Left colon (tissue), 2 donors: Measurements from ENCODE around the gene NDUFV1. TPM values are rescaled to one million over a fixed set of nuclear protein-coding genes. Genes with fewer than 3 reads are reported as not detected.
"Not testable (repeated sequence)": the region's sequence is repeated elsewhere in the genome, so short reads cannot be mapped to it uniquely, and the experiment has no call there.

ENCODE experiments used
- ATAC-seq: fragments of 200-7000 bp; cut with Tn5 transposase; one replicate; pipeline ENCODE4 v1.9.1; 2020; ENCODE audit warnings: mild to moderate bottlenecking, moderate library complexity
- DNase-seq, 2 donors: peaks; one replicate each; pipeline ENCODE4 v3.0.0-alpha.2; 2020
- intact Hi-C, 2 donors: fragments of 100-400 bp; cut with DNase I in 1 of 2; cut with micrococcal nuclease in 1 of 2; formaldehyde crosslinking; loops; one replicate each; pipeline versions ENCODE4 v1.11.2 to v1.14.0; 2022; cut with DNase I, micrococcal nuclease
- total RNA-seq, 2 donors: library from RNA; stranded (reverse); fragmentation: NEBNext Ultra II Directional; extraction: Animal tissue kit (Norgen Biotek cat#: 25700); gene quantifications; one replicate each; pipeline ENCODE4 v1.2.1, GENCODE V29; 2021
- donor health status: DM: no; HTN: no; CAD: no.
- donor health status: DM: yes; HTN: yes; CAD: no.

NDUFV1 gene
- total RNA-seq, 2 donors from 2014 or later = 292 to 377 TPM

DNA sequence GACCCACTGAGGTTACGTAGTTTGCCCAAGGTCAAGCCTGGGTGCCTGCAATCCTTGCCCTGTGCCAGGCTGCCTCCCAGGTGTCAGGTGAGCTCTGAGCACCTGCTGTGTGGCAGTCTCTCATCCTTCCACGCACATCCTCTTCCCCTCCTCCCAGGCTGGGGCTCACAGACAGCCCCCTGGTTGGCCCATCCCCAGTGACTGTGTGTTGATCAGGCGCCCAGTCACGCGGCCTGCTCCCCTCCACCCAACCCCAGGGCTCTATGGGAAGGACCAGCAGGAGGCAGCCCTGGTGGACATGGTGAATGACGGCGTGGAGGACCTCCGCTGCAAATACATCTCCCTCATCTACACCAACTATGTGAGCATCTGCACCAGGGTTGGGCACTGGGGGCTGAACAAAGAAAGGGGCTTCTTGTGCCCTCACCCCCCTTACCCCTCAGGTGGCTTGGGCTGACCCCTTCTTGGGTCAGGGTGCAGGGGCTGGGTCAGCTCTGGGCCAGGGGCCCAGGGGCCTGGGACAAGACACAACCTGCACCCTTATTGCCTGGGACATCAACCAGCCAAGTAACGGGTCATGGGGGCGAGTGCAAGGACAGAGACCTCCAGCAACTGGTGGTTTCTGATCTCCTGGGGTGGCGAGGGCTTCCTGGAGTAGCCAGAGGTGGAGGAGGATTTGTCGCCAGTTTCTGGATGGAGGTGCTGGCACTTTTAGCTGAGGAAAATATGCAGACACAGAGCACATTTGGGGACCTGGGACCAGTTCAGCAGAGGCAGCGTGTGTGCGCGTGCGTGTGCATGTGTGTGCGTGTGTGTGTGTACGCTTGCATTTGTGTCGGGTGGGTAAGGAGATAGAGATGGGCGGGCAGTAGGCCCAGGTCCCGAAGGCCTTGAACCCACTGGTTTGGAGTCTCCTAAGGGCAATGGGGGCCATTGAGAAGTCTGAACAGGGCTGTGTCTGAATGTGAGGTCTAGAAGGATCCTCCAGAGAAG, 21.6 kb upstream of the NDUFV1 start:
- no peak for DNase-seq
- no peak for ATAC-seq
- intact Hi-C loops = no loop called here

DNA sequence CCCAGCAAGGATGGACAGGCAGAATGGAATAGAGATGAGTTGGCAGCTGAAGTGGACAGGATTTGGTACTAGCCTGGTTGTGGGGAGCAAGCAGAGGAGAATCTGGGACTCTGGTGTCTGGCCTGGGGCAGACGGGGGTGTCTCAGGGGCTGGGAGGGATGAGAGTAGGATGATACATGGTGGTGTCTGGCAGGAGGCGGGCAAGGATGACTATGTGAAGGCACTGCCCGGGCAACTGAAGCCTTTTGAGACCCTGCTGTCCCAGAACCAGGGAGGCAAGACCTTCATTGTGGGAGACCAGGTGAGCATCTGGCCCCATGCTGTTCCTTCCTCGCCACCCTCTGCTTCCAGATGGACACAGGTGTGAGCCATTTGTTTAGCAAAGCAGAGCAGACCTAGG, 20.8 kb upstream of the NDUFV1 start:
- ATAC-seq (no peak), DNase-seq (no peak)
- intact Hi-C loops = no loop called here

DNA sequence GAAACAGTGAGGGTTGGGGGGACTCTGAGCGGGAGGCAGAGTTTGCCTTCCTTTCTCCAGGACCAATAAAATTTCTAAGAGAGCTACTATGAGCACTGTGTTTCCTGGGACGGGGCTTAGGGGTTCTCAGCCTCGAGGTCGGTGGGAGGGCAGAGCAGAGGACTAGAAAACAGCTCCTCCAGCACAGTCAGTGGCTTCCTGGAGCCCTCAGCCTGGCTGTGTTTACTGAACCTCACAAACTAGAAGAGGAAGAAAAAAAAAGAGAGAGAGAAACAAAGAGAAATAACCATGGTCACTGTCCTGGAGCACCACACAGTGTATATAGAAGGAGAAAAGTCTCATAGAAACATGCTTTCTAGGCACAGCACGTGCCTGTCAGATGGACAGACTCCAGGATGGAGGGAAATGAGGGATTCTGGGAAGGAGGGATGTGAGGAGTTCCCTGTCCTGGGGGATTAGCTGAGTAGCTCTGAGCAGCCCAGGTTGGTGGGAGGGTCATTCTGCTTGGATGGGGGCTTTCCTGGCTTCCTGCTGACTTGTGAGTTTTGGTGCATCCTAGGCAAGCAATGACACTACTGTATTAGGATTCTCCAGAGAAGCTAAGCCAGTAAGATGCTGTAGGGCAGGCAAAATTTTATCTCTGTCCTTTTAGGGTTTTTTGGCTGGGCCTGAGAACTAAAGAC, 20.0 kb upstream of the NDUFV1 start:
- no peak for DNase-seq
- intact Hi-C loops = no loop called here
- no peak for ATAC-seq

DNA sequence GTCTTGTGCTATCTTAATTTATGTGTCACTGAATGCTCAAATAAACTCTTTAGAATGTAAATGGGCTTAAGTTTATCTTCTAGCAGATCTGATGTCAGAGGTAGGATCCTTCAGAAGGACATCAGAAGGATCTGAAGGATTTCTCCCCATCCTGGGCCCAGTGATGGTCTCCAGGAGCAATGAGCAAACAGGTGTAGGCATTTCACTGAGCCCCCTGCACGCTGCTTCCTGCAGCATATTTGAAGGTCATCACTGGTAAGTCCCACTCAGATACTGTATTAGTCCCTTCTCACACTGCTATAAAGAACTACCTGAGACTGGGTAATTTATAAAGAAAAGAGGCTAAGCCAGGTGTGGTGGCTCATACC, 18.6 kb upstream of the NDUFV1 start:
- intact Hi-C loops = no loop called here
- ATAC-seq (no peak), DNase-seq (no peak)

DNA sequence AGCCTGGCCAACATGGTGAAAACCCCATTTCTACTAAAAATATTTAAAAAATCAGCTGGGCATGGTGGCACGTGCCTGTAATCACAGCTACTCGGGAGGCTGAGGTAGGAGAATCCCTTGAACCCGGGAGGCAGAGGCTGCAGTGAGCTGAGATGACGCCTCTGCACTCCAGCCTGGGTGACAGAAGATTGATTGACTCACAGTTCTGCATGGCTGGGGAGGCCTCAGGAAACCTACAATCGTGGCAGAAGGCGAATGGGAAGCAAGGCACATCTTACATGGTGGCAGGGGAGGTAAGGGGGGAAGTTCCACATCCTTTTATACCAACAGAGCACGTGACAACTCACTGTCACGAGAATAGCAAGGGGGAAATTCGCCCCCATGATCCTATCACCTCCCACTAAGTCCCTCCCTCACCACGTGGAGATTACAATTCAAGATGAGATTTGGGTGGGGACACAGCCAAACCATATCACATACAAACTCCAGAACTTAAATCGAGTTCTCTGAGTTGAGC, 17.8 kb upstream of the NDUFV1 start:
- DNase-seq, ATAC-seq, intact Hi-C loops: not testable (repeated sequence)

DNA sequence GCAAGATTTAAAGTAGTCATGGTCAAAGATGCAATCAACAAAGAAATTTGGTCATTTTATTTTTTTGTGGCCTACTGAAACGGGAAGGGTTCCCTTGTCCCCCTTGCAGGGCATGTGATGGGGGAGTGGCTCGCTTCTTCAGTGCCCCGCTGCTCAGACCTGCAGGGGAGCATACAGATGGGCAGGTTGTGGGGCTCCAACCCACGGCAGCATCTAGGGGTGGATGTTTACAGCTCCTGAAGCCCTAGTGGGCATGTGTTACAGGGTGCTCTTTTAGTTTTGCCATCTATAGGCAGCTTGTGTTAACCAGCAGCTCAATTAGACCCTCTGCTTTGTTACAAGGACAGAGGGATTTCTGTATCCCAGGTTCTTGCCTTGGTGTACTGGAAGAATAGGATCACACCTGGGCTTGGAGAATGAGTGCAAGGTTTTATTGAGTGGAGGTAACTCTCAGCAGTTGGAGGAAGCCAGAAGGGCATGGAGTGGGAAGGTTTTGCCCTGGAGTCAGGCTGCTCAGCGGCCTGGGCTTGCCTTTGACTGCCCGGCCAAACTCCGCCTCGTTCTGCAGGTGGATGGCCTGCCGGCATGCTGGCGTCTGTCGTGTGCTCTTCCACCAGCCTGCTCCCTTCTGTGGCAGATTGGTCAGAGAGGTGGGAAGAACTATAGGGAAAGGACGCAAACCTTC, 13.7 kb upstream of the NDUFV1 start:
- ATAC-seq = no peak
- DNase-seq = no peak
- intact Hi-C loops = no loop called here

DNA sequence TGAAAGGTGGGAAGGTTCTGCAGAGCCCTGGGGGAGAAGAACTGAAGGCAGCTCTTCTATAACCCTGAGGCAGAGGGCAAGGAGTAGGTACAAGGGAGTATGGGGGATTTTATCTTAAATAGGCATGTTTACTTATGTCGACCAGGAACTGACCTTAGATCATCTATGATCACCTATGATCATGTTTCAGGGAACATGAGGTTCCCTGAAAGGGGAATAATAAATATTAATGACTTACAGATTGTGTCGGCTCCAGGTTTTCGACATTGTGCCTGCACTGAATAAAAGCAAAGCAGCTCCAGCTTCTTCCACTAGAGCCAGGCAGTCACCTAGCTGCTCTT, 13.2 kb upstream of the NDUFV1 start:
- ATAC-seq (no peak), DNase-seq (no peak)
- intact Hi-C loops = no loop called here

DNA sequence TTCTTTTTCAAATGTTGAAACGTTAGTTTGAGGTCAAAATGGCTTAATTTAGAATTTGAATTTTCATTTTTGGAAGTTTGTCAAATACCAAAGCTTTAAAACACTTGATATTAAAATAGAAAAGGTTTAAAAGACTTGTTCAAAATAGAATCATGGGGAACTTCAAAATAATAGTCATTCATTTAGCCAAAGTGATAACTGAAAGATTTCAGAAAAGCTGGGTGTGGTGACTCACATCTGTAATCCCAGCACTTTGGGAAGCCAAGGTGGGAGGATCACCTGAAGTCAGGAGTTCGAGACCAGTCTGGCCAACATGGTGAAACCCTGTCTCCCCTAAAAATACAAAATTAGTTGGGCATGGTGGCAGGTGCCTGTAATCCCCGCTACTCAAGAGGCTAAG, 12.3 kb upstream of the NDUFV1 start:
- no peak for DNase-seq
- intact Hi-C loops = no loop called here
- ATAC-seq = no peak

DNA sequence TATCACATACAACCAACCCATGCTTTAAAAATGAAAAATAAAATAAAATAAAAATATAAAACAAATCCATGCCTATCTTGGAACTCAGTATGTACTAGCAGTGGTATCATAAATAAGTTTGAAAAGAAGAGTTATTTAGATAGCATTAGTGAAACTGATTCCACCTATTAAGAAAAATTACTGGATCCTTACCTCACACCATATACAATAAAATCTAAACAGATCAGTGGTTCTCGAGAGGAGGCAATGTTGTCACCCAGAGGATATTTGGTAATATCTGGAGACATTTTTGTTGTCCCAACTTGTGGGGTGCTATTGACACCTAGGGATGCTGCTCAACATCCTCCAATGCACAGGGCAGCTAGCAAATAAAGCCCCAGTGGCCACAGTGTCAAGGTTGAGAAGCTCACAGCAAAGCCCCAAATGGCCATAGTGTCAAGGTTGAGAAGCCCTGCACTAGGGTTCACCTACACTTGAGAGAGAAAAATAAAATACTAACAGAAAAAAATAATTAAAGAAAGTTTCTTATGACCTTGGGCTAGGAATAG, 9.9 kb upstream of the NDUFV1 start:
- ATAC-seq (no peak), DNase-seq (no peak)
- intact Hi-C loops = no loop called here

DNA sequence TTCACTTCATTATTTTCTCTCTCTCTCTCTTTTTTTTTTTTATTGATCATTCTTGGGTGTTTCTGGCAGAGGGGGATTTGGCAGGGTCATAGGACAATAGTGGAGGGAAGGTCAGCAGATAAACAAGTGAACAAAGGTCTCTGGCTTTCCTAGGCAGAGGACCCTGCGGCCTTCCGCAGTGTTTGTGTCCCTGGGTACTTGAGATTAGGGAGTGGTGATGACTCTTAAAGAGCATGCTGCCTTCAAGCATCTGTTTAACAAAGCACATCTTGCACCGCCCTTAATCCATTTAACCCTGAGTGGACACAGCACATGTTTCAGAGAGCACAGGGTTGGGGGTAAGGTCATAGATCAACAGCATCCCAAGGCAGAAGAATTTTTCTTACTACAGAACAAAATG, 9.3 kb upstream of the NDUFV1 start:
- intact Hi-C loops, DNase-seq, ATAC-seq: not testable (repeated sequence)

DNA sequence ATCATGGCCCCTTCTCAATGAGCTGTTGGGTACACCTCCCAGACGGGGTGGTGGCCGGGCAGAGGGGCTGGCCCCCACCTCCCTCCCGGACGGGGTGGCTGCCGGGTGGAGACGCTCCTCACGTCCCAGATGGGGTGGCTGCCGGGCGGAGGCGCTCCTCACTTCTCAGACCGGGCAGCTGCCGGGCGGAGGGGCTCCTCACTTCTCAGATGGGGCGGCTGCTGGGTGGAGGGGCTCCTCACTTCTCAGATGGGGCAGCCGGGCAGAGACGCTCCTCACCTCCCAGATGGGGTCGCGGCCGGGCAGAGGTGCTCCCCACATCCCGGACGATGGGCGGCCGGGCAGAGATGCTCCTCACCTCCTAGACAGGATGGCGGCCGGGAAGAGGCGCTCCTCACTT, 8.8 kb upstream of the NDUFV1 start:
- intact Hi-C loops, DNase-seq, ATAC-seq: not testable (repeated sequence)

DNA sequence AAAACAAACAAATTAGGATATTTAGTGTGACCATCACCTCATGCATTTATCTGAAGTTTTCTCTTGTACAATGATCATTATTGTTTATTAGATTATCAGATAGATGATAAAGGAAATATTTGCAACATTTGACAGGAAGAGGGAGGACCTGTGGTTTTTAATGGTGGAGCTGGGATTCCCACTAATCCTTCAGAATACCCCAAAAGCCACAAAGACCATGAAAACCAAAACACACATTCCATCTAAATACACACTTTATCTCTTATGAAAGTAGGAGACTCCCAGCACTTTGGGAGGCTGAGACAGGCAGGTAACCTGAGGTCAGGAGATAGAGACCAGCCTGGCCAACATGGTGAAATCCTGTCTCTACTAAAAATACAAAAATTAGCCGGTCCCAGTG, 7.6 kb upstream of the NDUFV1 start:
- intact Hi-C loops = no loop called here
- ATAC-seq (no peak), DNase-seq (no peak)

DNA sequence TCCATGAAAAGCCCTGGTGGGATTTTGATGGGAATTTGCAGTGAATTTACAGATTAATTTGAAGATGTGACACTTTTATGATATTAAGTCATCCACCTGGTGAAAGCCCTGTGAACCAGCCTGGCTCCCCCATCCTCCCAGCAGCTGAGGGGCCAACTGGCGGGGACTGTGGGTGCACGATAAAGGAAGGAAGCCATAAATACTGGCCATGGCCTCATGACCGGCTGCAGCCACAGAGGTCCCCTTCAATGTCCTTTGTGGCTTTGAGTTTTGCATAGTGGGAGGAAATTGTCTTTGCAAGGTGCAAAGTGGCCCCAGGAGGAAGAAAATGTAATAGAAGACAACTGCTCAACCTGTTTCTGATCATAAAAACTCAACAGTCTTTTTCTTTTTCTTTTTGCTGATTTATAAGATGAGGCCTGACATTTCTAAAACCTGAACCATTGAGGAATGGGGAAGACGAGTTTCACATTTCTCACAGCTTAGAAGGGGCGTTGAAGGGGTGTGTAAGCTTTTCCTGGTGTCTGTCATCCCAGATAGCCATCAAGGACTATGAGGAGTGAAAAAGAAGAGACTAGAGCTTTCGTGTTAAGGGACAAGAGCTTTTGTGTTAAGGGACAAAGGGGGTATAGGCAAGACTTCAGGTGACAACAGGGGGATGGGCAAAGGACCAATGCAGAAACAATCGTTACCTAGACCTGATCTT, 6.3 kb upstream of the NDUFV1 start:
- DNase-seq (no peak), ATAC-seq (no peak)
- intact Hi-C loops = no loop called here

DNA sequence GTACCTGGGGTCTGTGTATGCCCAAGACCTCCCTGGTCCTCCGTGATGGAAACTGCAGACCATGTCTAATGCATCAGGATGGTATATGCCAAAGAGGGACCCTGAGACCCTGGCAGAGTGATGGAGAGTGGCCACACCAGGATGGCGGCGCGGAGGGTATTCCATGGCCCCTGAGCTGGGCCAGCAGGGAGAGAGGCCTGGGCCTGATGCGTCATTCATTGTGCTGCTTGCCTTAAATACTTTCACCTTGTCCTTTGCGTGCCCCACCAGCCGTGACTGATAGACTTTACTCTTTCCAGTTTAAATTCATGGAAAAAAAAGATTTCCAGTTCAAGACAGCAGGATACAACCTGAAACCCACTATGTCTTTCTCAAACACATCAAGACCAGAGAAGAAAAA, 5.6 kb upstream of the NDUFV1 start:
- ATAC-seq = no peak
- DNase-seq = no peak
- intact Hi-C loops = no loop called here

DNA sequence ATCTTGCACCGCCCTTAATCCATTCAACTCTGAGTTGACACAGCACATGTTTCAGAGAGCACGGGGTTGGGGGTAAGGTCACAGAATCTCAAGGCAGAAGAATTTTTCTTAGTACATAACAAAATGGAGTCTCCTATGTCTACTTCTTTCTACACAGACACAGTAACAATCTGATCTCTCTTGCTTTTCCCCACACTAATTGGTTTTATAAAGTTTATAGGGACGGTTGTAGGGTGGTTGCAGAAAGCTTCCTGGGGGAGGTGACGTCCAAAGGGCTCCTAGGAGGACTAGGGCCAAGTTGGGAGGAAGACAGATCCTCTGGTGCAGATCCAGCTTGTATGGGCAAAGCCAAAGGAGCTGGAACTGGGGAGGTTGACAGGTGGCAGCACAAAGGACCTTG, 2.6 kb upstream of the NDUFV1 start:
- ATAC-seq, intact Hi-C loops, DNase-seq: not testable (repeated sequence)

DNA sequence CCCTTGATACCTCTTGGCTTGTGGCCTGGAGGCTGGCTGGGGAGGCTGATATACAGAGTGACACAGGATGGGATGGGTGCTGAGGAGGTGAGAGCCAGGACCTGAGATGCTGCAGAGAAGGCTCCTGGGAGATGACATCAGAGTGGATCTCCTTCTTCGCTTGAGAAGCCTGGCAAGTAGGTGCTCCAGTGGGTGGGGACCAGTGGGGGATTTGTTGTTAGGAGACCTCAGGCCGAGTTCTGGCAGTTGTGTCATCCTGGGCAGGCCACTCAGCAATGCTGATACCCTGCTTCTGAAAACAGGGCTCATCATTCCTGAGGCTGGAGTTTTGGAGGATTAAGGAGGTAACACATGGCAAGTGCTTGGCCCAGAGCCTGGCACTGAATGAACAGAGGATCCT, 1.9 kb upstream of the NDUFV1 start:
- DNase-seq = no peak
- intact Hi-C loops = no loop called here
- no peak for ATAC-seq

DNA sequence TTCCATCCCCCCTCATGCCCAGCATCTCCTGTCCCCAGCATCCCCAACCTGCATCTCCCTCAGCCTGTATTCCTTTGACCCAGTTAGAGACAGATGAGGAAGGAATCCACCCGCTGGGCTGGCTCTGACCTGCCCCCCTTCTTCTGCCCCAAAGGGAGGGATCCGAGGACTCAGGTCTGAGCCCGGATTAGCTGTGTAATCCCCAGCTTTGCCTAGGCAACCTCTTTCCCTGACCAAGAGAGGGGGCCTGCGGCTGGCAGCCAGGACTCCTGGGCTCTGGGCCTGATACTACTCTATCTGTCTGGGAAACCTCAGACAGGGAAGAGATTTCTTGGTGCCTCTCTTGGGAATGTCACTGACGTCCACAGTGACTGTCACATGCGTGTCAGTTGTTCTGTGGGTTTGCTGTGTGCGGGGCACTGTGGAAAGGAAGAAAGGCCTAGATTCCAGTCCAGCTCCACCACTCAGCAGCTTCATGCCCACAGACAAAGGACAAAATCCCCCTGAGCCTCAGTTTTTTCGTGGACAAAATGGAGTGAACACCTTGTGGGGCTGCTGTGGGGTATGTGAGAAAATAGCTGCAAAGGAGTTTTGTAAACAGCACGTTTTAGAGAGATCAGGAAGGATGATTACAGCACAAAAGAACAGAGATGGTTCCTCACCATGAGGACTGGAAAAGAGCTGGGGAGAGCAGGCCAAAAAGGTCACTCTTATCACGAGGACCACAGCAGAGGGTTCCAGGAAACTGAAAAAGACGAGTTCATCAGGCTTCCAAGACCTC, 1.3 kb upstream of the NDUFV1 start:
- ATAC-seq (no peak), DNase-seq (no peak)
- intact Hi-C loops = no loop called here

DNA sequence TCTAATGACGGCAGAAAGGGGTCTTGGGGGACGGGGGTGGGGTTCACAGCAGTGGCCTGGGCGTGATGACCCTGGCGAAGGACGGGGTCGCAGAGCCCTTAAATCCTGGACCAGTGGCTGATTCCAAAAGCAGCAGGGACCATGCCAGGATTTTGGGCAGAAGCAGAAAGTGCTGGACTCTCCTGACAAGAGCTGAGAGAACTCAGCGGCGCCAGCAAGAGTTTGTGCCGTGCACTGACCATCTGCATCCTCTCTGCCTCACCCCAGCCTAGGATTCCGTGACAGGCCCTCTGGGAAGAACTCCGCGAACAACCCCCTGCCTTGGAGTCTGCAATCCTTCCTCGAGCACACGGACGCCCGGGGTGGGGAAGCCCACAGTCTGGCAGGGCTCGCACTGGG, 644 bp upstream of the NDUFV1 start:
- ATAC-seq = no peak
- intact Hi-C loops = no loop called here
- no peak for DNase-seq
